Measurements from ENCODE around the gene STX8.
A peak's percentile ranks its signal among the peaks of the same experiment; 100 is the strongest.

Gene STX8

DNA sequence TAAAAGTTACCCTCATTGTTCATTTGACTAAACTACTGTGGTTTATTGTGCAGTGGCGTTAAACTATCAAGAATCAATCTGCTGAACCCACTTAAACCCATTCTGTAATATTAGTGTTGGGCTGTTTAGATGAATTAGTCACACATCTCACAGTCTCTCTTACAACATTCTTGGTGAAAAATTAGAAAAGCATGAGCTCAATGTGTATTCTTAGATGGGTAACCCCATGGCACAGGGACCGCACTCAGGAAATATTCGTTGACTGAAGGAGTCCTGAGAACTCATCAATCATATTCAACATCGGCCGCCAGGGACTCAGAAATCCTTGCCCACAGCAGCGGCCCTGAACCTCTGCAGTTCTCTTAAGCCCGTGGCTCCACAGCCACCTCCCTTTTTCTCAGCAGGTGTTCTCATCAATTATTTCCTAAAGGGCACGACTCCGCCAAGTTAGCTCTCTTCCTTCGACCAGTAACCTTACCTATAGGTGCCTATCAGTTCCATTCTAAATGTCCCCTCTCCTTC, 155.6 kb downstream of the STX8 start:
- H3K27ac Mint-ChIP-seq = no peak overlapping the region
- no peaks in the 10 kb centered on the region for H3K4me1 Mint-ChIP-seq
- no peaks in the 10 kb centered on the region for H3K9me3 Mint-ChIP-seq
- no peak overlapping the region for H3K4me3 Mint-ChIP-seq
- DNase-seq (ENCODE audit: low spot score in 2 of 2) (no peak), ATAC-seq (no peak)
- H3K36me3 Mint-ChIP-seq = no peaks in the 10 kb centered on the region

DNA sequence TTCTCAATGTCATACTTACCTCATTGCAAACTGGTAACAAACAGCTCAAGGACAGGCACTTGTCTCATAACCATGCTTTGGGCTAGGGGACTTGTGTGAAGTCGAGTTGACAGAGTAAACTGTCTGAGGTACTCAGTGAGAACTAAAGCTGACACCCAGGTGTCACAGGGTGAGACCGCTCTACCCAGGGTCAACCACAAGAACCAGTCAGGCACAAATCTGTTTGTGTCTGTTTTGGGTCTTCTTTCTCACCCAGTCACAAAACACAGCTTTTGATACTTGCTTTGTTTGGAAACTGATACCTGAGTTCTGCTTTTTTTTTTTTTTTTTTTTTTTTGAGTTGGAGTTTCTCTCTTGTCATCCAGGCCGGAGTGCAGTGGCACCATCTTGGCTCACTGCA, 161.1 kb downstream of the STX8 start:
- Mint-ChIP-seq H3K4me3 (no peak overlapping the region), H3K27ac (no peak overlapping the region), H3K36me3 (no peaks in the 10 kb centered on the region), H3K4me1 (no peaks in the 10 kb centered on the region), H3K9me3 (no peaks in the 10 kb centered on the region)
- no peak for DNase-seq (ENCODE audit: low spot score in 2 of 2)
- no peak for ATAC-seq

DNA sequence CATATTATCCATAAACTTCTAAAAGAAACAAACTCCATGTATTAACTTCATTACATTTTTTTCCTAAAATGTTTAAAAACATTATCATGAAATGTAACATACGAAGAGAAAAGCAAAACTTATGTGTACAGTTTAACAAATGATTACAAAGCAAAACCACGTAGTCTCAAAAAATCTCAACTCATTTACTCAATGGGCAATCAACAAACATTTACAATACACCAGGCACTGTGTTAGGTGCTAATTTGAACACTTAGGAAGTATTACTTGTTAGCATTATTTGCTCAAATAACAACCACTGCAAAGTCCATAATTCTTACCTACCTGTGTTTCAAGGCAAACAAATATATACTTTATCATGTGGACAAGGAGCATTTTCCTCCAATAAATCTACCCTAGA, 164.9 kb downstream of the STX8 start:
- H3K4me3 Mint-ChIP-seq = no peak overlapping the region
- no peaks in the 10 kb centered on the region for H3K4me1 Mint-ChIP-seq
- H3K27ac Mint-ChIP-seq = no peak overlapping the region
- no peaks in the 10 kb centered on the region for H3K36me3 Mint-ChIP-seq
- H3K9me3 Mint-ChIP-seq = no peaks in the 10 kb centered on the region
- DNase-seq (ENCODE audit: low spot score in 2 of 2) (no peak), ATAC-seq (no peak)

DNA sequence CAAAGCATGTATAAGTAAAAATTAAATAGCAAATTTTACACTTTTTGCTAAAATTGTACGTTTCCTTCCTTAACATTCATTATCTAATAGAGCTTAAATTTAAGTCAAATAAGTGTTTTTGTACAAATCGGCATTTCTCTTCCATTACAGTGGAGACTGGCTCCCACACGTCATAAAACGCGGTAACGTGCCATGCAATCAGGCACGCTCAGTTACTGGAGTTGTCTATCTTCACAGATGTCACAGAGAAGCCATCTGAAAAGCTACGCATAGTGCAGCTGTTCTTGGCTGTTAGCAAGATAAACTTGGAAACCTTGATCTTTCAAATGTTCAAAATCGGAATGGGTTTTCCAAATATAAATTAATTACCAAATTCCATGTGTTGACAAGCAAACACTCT, 165.3 kb downstream of the STX8 start:
- ATAC-seq = no peak
- no peaks in the 10 kb centered on the region for H3K36me3 Mint-ChIP-seq
- no peak for DNase-seq (ENCODE audit: low spot score in 2 of 2)
- no peaks in the 10 kb centered on the region for H3K4me1 Mint-ChIP-seq
- no peak overlapping the region for H3K4me3 Mint-ChIP-seq
- no peaks in the 10 kb centered on the region for H3K9me3 Mint-ChIP-seq
- H3K27ac Mint-ChIP-seq = no peak overlapping the region

DNA sequence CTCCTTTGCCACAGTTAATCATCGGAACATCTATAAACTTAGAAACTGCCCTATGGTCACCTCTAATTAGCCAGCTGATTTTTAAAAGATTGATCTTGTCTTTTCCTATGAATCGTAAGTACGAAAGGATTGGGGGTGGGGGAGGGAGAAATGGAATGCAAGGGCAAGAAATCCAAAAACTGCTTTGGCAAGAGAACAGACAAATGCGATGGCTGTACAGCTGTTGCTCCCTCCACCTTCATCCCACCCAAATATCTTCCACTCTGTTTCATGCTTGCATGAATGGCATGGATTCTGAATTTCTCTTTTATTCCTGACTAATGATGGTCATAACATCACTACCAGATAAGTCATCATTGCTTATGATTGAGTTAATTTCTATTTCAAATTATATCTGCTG, 165.7 kb downstream of the STX8 start:
- DNase-seq (ENCODE audit: low spot score in 2 of 2) = no peak
- ATAC-seq = no peak
- no peak overlapping the region for H3K4me3 Mint-ChIP-seq

DNA sequence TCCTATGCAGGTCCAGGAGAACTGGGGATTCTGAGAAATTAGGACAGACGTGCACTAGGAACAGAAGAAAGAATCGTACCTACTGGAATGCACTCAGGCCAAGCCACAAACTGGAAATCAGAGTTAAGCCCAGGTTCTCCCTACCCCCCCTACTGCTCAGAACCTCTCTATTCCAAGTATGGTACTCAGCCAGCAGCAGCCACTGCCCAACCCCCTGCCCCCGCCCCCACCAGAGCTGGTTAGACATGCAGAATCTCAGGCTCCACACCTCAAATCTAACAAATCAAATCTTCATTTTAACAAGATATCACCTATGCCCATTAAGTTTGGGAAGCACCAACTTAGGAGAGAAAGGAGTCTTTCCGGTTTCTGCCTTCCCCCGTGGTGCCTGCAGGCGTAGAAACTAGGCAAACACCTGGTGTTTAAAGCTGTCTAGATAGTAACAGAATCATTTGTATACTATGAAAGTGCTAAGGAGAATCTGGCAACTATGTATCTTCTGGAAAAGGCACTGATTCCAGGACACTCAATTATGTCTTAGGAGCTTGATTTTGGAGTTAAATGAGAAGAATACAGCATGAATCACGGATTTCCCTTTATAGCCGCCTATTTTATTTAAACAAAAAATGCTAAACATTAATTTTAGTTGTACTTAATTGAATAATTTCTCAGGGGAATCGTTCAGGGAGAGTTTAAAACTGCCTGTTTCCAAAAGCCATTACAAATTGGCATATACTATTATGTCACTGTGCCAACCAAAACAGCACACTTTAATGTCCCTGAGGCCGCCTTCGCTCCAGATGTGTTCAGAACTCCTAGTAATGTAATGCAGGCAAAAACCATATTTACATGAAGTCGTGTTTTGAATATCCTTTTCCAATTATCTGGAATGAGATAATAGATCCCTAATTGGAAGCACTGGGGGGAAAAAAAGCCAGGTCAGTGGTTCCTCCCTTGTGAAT, 166.5 kb downstream of the STX8 start:
- Mint-ChIP-seq H3K27ac (no peak overlapping the region), H3K4me3 (no peak overlapping the region), H3K36me3 (no peaks in the 10 kb centered on the region), H3K9me3 (no peaks in the 10 kb centered on the region), H3K4me1 (no peaks in the 10 kb centered on the region)
- ATAC-seq = no peak
- no peak for DNase-seq (ENCODE audit: low spot score in 2 of 2)

More for the DNA sequence above, 165.7 kb downstream of the STX8 start:
- no peaks in the 10 kb centered on the region for H3K36me3 Mint-ChIP-seq
- no peaks in the 10 kb centered on the region for H3K9me3 Mint-ChIP-seq
- no peak overlapping the region for H3K27ac Mint-ChIP-seq
- no peaks in the 10 kb centered on the region for H3K4me1 Mint-ChIP-seq

DNA sequence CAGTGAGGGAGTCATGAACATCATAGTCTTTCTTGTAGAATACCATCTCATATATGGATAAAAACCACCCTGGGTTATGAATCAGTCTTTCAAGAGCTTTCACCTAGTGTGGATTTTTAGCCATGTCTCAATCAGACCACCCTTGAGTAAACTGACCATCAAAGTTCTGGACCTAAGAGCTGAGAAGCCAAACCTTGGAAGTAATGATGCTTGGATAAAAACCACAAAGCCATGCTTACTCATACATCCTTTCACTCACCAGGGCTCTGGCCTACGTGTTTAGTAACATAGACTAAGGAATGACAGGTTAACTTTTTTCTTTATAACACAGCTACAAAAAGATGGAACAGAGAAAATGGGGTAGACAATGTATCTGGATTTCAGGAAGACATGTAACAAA, 167.2 kb downstream of the STX8 start:
- H3K9me3 Mint-ChIP-seq = no peaks in the 10 kb centered on the region
- ATAC-seq = no peak
- H3K27ac Mint-ChIP-seq = no peak overlapping the region
- no peak overlapping the region for H3K4me3 Mint-ChIP-seq
- H3K4me1 Mint-ChIP-seq = no peaks in the 10 kb centered on the region
- DNase-seq (ENCODE audit: low spot score in 2 of 2) = no peak
- no peaks in the 10 kb centered on the region for H3K36me3 Mint-ChIP-seq

DNA sequence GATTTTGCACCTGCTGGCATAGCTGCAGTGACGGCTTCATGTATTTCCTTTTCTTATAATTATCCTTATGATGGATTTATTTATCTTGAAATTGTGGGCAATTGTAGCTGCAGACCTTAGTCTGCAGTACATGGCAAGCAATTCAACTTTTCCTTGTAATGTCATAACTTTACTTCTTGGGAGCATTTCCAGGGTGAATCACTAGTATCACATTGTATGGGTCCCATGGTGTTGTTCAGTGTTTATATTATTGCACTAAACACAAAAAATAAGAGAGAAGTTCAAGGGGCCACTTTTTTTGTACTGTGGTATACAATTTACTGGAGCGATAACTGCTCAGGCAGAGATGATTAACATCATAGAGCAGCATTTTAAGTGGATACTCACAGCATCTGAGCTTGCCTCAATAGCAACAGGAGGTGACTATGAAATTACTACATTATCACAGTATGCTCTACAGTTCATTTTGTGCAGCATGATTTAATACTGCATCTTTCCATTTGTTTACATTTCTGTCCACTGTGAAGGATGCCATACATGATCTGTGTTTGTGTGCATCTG, 169.5 kb downstream of the STX8 start:
- DNase-seq (ENCODE audit: low spot score in 2 of 2) = no peak
- no peak overlapping the region for H3K4me3 Mint-ChIP-seq
- ATAC-seq = no peak
- no peaks in the 10 kb centered on the region for H3K36me3 Mint-ChIP-seq
- no peaks in the 10 kb centered on the region for H3K9me3 Mint-ChIP-seq
- no peak overlapping the region for H3K27ac Mint-ChIP-seq
- no peaks in the 10 kb centered on the region for H3K4me1 Mint-ChIP-seq

DNA sequence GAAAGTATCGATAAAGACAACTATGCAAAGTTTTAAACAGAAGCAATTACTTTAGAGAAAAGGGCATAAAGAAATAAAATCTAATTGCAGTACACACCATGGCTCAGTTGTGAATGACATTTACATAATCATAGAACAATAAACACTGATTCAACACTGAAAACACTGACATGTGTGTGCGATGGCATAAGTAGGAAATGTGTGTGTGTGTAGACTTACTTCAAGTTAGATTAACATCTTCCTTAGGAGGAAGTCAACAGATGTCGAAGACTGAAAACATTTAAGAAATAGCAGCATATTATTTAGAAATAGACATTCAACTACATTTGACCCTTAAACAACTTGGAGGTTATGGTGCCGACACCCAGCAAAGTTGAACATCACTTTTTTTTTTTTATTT, 172.4 kb downstream of the STX8 start:
- no peak overlapping the region for H3K27ac Mint-ChIP-seq
- no peaks in the 10 kb centered on the region for H3K4me1 Mint-ChIP-seq
- no peak for ATAC-seq
- no peak overlapping the region for H3K4me3 Mint-ChIP-seq
- H3K36me3 Mint-ChIP-seq = no peaks in the 10 kb centered on the region
- H3K9me3 Mint-ChIP-seq = no peaks in the 10 kb centered on the region
- no peak for DNase-seq (ENCODE audit: low spot score in 2 of 2)

DNA sequence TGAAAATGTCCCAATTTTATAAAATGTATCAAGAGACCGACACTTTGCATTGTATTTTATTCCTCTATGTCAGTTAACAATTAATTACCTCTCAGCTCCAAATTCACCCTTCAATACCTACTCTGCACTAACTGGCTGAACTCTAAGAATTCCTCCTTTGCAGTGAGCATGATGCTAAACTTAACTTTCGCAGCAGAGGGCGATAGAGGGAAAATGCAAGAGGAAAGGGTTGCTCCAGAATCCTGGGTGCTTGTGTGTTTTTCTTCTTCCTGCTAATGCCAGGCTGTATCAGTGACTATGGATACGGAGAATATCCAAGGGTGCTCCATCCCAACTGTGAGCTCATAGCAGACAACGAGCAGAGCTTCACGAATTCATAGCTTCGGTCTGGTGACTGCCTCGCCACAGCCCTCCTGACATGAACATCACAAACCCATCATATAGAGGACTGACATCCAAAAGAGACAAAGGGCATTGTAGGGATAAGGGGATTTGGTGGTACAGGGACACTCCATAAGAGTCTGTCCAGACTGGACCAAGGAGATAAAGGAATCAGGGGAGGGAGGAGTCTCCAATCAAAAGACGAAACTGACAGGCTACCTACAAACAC, 172.9 kb downstream of the STX8 start:
- no peak overlapping the region for H3K4me3 Mint-ChIP-seq
- no peaks in the 10 kb centered on the region for H3K9me3 Mint-ChIP-seq
- no peak for ATAC-seq
- H3K27ac Mint-ChIP-seq = no peak overlapping the region
- DNase-seq (ENCODE audit: low spot score in 2 of 2) = peak; percentile 9 to 60
- no peaks in the 10 kb centered on the region for H3K4me1 Mint-ChIP-seq
- no peaks in the 10 kb centered on the region for H3K36me3 Mint-ChIP-seq

DNA sequence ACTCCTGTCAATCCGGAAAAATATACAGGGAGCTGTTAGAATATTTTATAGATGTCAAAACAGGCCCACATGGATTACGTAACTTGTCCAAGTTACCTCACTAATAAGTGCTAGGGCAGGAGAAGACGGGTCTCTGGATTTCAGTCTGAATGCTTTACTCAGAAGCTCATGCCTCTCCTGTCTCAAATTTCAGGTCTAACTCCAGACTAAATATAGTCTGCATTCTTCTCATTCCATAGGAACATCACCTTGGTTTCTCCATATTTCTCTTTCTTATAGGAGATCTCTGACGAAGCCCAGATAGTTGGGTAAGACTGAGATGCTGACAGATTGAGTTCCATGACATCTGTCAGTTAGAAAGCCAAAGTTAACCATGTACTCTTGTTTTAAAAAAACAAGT, 174.2 kb downstream of the STX8 start:
- Mint-ChIP-seq H3K27ac (no peak overlapping the region), H3K36me3 (no peaks in the 10 kb centered on the region), H3K4me3 (no peak overlapping the region), H3K4me1 (no peaks in the 10 kb centered on the region), H3K9me3 (no peaks in the 10 kb centered on the region)
- DNase-seq (ENCODE audit: low spot score in 2 of 2) = no peak
- no peak for ATAC-seq

DNA sequence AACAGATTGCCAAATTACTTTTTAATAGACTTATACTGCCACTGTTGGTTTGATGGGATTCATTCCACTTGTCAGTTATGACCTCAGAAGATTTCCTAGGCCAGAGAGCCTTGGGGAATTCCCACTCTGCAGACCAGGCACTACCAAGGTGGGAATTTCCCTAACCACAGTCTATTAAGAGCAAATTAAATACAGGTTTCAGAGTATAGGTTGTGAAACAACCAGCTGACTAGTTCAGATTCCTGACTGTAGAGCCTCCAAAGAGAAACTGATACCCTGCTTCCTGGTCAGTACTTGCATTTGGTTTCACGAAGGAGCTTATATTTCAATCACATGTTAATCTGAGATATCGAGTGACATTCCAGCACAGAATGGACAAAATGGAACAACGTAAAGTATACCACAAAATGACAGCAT, 186.5 kb downstream of the STX8 start:
- peaks cover 12% of the 10 kb centered on the region for H3K9me3 Mint-ChIP-seq
- ATAC-seq = peak; percentile 71
- no peak for DNase-seq (ENCODE audit: low spot score in 2 of 2)
- peaks cover 6% of the 10 kb centered on the region for H3K36me3 Mint-ChIP-seq
- H3K4me1 Mint-ChIP-seq = peaks cover 7% of the 10 kb centered on the region
- H3K27ac Mint-ChIP-seq = no peak overlapping the region
- no peak overlapping the region for H3K4me3 Mint-ChIP-seq

DNA sequence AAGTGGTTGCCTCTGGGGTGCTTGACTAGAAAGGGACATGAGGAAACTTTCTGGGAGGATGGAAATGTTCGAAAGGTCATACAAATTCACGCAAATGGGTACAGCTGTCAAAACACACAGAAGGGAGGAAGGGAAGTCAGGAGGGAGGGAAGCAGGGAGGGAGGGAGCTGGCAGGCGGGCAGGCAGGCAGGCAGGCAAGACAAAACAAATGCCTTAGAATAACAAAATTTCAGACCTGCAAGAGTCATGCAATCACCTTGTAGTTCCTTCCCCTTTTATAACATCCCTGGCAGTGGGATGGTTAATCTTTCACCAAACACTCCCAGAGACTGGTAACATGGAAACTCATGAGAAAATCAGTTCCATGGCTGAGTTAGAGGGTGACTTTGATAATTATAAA, 189.2 kb downstream of the STX8 start:
- ATAC-seq = no peak

DNA sequence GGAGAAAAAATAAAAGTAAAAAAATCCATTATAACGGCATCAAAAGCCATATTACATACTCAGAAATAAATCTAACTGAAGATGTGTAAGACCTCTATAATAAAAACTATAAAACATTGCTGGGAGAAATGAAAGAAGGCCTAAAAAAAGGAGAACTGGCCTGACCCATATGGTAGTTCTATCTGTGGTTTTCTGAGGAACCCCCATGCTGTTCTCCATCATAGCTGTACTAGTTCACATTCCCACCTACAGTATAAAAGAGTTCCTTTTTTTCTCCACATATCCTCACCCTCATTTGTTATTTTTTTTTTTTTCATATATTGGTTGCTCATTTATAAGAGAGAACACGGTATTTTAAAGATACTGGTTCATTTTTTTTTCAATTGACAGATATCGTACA, 191.8 kb downstream of the STX8 start:
- H3K9me3 Mint-ChIP-seq = no peaks in the 10 kb centered on the region
- no peak for DNase-seq (ENCODE audit: low spot score in 2 of 2)
- H3K27ac Mint-ChIP-seq = no peak overlapping the region
- peaks cover 2% of the 10 kb centered on the region for H3K4me1 Mint-ChIP-seq
- H3K4me3 Mint-ChIP-seq = no peak overlapping the region
- ATAC-seq = no peak
- H3K36me3 Mint-ChIP-seq = no peaks in the 10 kb centered on the region

More for the DNA sequence above, 189.2 kb downstream of the STX8 start:
- no peak for DNase-seq (ENCODE audit: low spot score in 2 of 2)
- H3K27ac Mint-ChIP-seq = no peak overlapping the region
- no peaks in the 10 kb centered on the region for H3K9me3 Mint-ChIP-seq
- no peak overlapping the region for H3K4me3 Mint-ChIP-seq
- H3K4me1 Mint-ChIP-seq = peaks cover 7% of the 10 kb centered on the region
- H3K36me3 Mint-ChIP-seq = peaks cover 2% of the 10 kb centered on the region

DNA sequence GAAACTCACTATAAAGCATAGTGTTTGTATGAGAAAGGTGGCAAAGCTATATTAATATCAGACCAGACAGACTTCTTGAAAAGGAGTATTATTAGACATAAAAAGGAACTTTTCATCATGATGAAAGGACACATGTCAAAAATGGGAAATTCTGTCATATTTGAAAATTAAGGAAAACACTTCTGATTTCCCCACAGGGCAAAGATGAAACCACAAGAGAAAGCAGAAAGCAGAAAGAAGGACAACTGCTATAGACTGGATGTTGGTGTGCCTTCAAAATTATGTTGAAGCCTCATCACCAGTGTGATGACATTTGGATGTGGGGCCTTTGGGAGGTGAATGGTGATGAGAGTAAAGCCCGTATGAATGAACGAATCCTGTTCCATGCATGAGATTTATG, 193.0 kb downstream of the STX8 start:
- no peaks in the 10 kb centered on the region for H3K36me3 Mint-ChIP-seq
- ATAC-seq (no peak), DNase-seq (ENCODE audit: low spot score in 2 of 2) (no peak)
- no peaks in the 10 kb centered on the region for H3K9me3 Mint-ChIP-seq
- no peak overlapping the region for H3K4me3 Mint-ChIP-seq
- no peak overlapping the region for H3K27ac Mint-ChIP-seq
- no peaks in the 10 kb centered on the region for H3K4me1 Mint-ChIP-seq

DNA sequence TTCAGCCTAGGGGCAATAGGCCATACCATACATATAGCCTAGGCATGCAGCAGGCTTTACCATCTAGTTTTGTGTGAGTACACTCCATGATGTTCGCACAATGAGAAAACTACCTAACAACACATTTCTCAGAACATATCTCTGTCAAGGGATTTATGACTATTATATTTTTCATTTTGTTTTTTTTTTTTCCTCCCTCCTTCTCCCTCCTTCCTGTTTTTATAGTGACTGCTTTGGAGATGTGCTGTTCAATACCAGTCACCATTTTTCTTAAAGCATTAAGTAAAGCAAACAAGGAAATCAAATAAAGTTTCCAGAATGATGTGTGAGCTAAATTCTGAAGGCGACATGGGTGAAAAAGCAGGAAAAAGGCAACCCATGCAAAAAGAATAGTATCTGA, 194.6 kb downstream of the STX8 start:
- Mint-ChIP-seq H3K27ac (no peak overlapping the region), H3K9me3 (no peaks in the 10 kb centered on the region), H3K4me1 (no peaks in the 10 kb centered on the region), H3K36me3 (no peaks in the 10 kb centered on the region), H3K4me3 (no peak overlapping the region)
- DNase-seq (ENCODE audit: low spot score in 2 of 2) = no peak
- ATAC-seq = no peak

Measured in stimulated activated effector memory CD8-positive, alpha-beta T cell treated with anti-CD3 and anti-CD28 coated beads, Interleukin-12 subunit alpha, Interleukin-12 subunit beta, amount 100 ng/mL, for 72 hours (primary cell).